PC-3 (cell line): Measurements from ENCODE around the gene ISCU. TPM values are rescaled to one million over a fixed set of nuclear protein-coding genes. Genes with fewer than 3 reads are reported as not detected.

Source experiments
- ATAC-seq: fragments of 200-7000 bp; cut with Tn5 transposase; 2 replicates; pipeline ENCODE4 v1.9.1; 2020; ENCODE audit warnings: mild to moderate bottlenecking, moderate library complexity
- BruUV-seq: library from RNA; stranded (reverse); fragments of 400-500 nt; replicated peaks from 2 replicates; lab custom pipeline; 2021; lab: Mats Ljungman, UMichigan
- CTCF ChIA-PET: fragments of 300-600 bp; sonication (Branson Sonifier 250); formaldehyde crosslinking; loops from one replicate; lab custom pipeline; 2022; ENCODE audit warnings: antibody characterized with exemption; lab: Charles Lee
- POLR2A ChIA-PET: fragments of 300-600 bp; sonication (Branson Sonifier 250); formaldehyde crosslinking; loops from one replicate; lab custom pipeline; 2022; ENCODE audit warnings: antibody characterized with exemption; ENCODE audit not compliant: unreplicated experiment; lab: Charles Lee
- DNase-seq: peaks from one replicate; pipeline ENCODE4 v3.0.0-alpha.2; 2015
- H2AFZ ChIP-seq: fragments of 300-600 bp; sonication (generic); 2 replicates; pipeline ENCODE4 v1.6.0; 2016; ENCODE audit warnings: antibody characterized with exemption, low read length
- H3F3A ChIP-seq: fragments of 300-600 bp; sonication (generic); one replicate; pipeline ENCODE4 v1.6.0; 2017; ENCODE audit warnings: antibody characterized with exemption, low read length, control low read depth, mild to moderate bottlenecking; ENCODE audit not compliant: unreplicated experiment
- H3K27ac ChIP-seq: fragments of 300-600 bp; sonication (generic); 2 replicates; pipeline ENCODE4 v1.5.1; 2016; ENCODE audit warnings: mild to moderate bottlenecking, low read length
- H3K27me3 ChIP-seq: fragments of 300-600 bp; sonication (generic); 2 replicates; pipeline ENCODE4 v1.6.1; 2016; ENCODE audit warnings: low read length, mixed read lengths
- H3K36me3 ChIP-seq: fragments of 300-600 bp; sonication (generic); 2 replicates; pipeline ENCODE4 v1.6.1; 2016; ENCODE audit warnings: low read depth, mixed run types, low read length, mixed read lengths
- H3K4me1 ChIP-seq: fragments of 300-600 bp; sonication (generic); 2 replicates; pipeline ENCODE4 v1.5.1; 2016; ENCODE audit warnings: low read length; ENCODE audit not compliant: insufficient read depth
- H3K4me2 ChIP-seq: fragments of 300-600 bp; sonication (generic); 2 replicates; pipeline ENCODE4 v1.6.0; 2016; ENCODE audit warnings: low read length
- H3K4me3 ChIP-seq: fragments of 300-600 bp; sonication (generic); 2 replicates; pipeline ENCODE4 v1.5.1; 2016; ENCODE audit warnings: mild to moderate bottlenecking, low read length, mixed read lengths
- H3K79me2 ChIP-seq: fragments of 300-600 bp; sonication (generic); 2 replicates; pipeline ENCODE4 v1.6.1; 2017; ENCODE audit warnings: low read length, mixed read lengths
- H3K9ac ChIP-seq: fragments of 300-600 bp; sonication (generic); 2 replicates; pipeline ENCODE4 v1.6.0; 2016; ENCODE audit warnings: mild to moderate bottlenecking, low read length
- H3K9me2 ChIP-seq: fragments of 300-600 bp; sonication (generic); replicated peaks from 2 replicates; pipeline ENCODE4 v1.6.1; 2016; ENCODE audit warnings: mixed run types, low read length, mixed read lengths
- H3K9me3 ChIP-seq: fragments of 300-600 bp; sonication (generic); 2 replicates; pipeline ENCODE4 v1.6.1; 2016; ENCODE audit warnings: low read length, mixed read lengths
- H4K20me1 ChIP-seq: fragments of 300-600 bp; sonication (generic); 2 replicates; pipeline ENCODE4 v1.6.1; 2016; ENCODE audit warnings: low read length, mixed read lengths
- CTCF ChIP-seq: fragments of 300-600 bp; sonication (generic); conservative IDR thresholded peaks from 2 replicates; pipeline ENCODE4 v1.5.1; 2017; ENCODE audit warnings: antibody characterized with exemption, low read depth, mild to moderate bottlenecking, low read length
- EZH2 ChIP-seq: fragments of 300-600 bp; sonication (generic); IDR thresholded peaks from one replicate; pipeline ENCODE4 v1.6.1; 2017; ENCODE audit warnings: antibody characterized with exemption, mild to moderate bottlenecking, low read length; ENCODE audit not compliant: unreplicated experiment
- EZH2phosphoT487 ChIP-seq: fragments of 300-600 bp; sonication (generic); IDR thresholded peaks from 2 replicates; pipeline ENCODE4 v1.6.1; 2018; ENCODE audit warnings: mild to moderate bottlenecking, antibody characterized with exemption, low read length, borderline replicate concordance
- intact Hi-C: fragments of 100-400 bp; cut with micrococcal nuclease; formaldehyde crosslinking; loops from 2 replicates; pipeline ENCODE4 v1.9.0; 2023
- total RNA-seq: library from RNA; depleted of rRNA; stranded (reverse); fragments of >200 nt; gene quantifications from 2 replicates; pipeline ENCODE4 v1.2.3, GENCODE V29; 2014

ISCU gene
- total RNA-seq, 1 experiment from 2014 or later: 181 TPM

- no peaks in the 10 kb centered on the region for H3F3A ChIP-seq
- no peaks in the 10 kb centered on the region for H3K36me3 ChIP-seq
- H3K79me2 ChIP-seq: no peaks in the 10 kb centered on the region
- intact Hi-C loops: no loop called here
- no peak overlapping the region for H2AFZ ChIP-seq
- H3K27me3 ChIP-seq: no peaks in the 10 kb centered on the region
- ChIA-PET CTCF (interaction anchor here (0.6 kb wide), 1 partner anchor 25 kb away, joined by 6 read pairs; no protein-coding TSS in a partner anchor), POLR2A (no interaction called here)
- H4K20me1 ChIP-seq: no peaks in the 10 kb centered on the region
- H3K4me3 ChIP-seq: no peak overlapping the region
- ATAC-seq (no peak), DNase-seq (no peak)
- BruUV-seq: no TSS peak
- H3K4me1 ChIP-seq: no peaks in the 10 kb centered on the region
- H3K9ac ChIP-seq: no peak overlapping the region
- TF ChIP-seq EZH2phosphoT487 (no peak), CTCF (no peak), EZH2 (no peak)
- no peak overlapping the region for H3K4me2 ChIP-seq
- H3K9me2 ChIP-seq: no peaks in the 10 kb centered on the region
- H3K27ac ChIP-seq: no peak overlapping the region
- H3K9me3 ChIP-seq: no peaks in the 10 kb centered on the region
These were observed 32.0 kb downstream of the ISCU start for GRCh38 chr12:108594323-108594903.

GRCh38 chr12:108594960-108595710 lies 32.7 kb downstream of the ISCU start:
- Histone ChIP-seq H3K9me3 (no peaks in the 10 kb centered on the region), H3K9ac (no peak overlapping the region), H2AFZ (no peak overlapping the region), H3K4me1 (no peaks in the 10 kb centered on the region), H4K20me1 (no peaks in the 10 kb centered on the region), H3K36me3 (no peaks in the 10 kb centered on the region), H3F3A (no peaks in the 10 kb centered on the region), H3K9me2 (no peaks in the 10 kb centered on the region), H3K27ac (no peak overlapping the region), H3K27me3 (no peaks in the 10 kb centered on the region), H3K4me3 (no peak overlapping the region), H3K4me2 (no peak overlapping the region), H3K79me2 (no peaks in the 10 kb centered on the region)
- POLR2A ChIA-PET: no interaction called here
- intact Hi-C loops: no loop called here
- TF ChIP-seq EZH2phosphoT487 (no peak), EZH2 (no peak), CTCF (no peak)
- ATAC-seq: no peak
- BruUV-seq: no TSS peak
- no peak for DNase-seq
- CTCF ChIA-PET: interaction anchor here (0.6 kb wide), 1 partner anchor 24 kb away, joined by 6 read pairs; no protein-coding TSS in a partner anchor
